GM21619 (cell line): Measurements from ENCODE around the gene KLRC4.
"Not testable (repeated sequence)": the region's sequence is repeated elsewhere in the genome, so short reads cannot be mapped to it uniquely, and the experiment has no call there.

Source experiments
- ATAC-seq: cut with Tn5 transposase; IDR thresholded peaks from one replicate; pipeline ENCODE4 v1.9.1; 2021; ENCODE audit not compliant: unreplicated experiment

Gene KLRC4

DNA sequence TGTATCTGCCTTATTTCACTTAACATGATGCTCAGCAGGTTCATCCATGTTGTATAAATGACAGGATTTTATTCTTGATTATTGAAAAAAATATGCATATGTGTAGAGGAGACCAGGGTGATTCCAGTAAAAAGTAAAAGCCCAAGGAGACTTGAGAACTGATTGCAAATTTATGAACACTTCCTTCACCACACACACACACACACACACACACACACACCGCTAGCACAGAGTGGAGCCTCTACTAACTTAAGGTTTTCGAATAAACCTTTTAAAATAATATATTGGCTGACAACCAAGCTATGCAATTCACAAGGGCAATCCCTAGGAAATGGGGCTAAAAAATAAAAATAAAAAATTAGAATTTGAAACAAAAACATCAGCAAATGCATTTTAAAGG lies 11.4 kb downstream of the KLRC4 start:
- ATAC-seq, result no peak

DNA sequence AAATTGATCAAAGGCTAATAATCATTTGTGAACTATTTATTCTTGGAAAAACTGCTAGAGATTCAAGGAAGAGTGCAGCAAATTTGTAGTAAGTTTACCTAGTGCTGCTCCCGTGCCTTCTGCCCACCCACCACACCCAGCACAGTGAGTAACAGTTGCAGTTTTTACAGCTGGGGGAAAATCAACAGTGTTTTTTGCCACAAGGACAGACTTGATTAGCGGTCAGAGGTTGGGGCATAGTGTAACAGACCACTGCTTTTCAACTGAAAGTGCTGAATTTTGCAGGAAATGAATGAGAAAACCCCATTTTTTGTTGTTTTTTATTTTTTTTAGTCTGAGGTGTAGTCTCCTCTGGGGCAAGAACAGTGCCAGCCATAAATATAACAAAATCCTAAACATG lies 12.3 kb downstream of the KLRC4 start:
- ATAC-seq, result no peak

DNA sequence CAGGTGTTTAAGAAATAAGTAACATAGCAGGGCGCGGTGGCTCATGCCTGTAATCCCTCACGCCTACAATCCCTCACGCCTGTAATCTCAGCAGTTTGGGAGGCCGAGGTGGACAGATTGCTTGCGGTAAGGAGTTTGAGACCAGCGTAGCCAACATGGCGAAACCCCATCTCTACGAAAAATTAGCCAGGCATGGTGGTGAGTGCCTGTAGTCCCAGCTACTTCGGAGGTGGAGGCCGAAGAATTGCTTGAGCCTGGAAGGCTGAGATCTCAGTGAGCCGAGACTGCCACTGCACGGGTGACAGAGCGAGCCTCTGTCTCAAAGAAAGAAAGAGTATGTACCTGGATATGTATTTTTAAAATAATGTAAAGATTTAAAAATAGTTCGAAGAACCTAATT lies 13.4 kb downstream of the KLRC4 start:
- ATAC-seq, result not testable (repeated sequence)

DNA sequence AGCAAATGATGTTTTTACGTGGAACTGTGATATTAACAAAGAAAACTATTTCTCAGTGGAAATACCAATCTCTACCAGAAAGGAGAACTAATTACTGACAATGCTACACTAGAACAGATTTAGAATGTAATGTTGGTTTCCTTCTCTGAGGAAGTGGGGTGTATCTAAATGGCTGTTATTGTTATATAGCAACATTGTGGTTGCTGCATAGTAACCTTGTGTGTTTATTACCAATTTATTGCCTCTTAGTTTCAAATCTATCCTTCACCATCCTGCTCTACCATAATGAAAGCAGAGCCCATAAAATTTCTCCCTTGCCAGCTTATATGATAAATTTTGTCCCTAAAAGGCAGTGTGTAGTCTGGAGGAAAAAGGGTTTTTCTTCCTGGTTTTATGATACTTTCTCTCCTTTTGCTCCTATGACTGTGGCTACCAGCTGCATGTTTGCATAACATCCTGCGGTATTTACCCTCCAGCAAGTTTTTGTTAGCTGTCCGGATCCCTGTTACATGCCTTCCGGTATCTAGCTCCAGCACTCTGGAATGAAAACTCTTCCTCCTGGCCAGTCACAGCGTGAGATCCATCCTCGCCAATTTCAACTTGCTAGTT lies 14.1 kb downstream of the KLRC4 start:
- ATAC-seq, result peak; percentile 79

DNA sequence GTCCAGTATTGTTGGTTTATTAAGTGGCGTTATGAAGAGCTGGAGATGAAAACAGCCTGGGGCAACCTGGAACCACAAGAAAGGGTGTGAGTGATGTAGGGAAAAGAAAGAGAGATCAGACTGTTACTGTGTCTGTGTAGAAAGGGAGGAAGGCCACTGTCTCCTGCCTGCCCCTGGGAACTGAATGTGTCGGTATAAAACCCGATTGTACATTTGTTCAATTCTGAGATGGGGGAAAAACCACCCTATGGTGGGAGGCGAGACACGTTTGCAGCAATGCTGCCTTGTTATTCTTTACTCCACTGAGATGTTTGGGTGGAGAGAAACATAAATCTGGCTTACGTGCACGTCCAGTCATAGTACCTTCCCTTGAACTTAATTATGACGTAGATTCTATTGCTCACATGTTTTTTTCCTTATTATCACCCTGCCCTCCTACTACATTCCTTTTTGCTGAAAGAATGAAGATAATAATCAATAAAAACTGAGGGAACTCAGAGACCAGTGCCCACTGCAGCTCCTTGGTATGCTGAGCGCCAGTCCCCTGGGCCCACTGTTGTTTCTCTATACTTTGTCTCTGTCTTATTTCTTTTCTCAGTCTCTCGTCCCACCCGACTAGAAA lies 14.9 kb downstream of the KLRC4 start:
- ATAC-seq, result not testable (repeated sequence)

DNA sequence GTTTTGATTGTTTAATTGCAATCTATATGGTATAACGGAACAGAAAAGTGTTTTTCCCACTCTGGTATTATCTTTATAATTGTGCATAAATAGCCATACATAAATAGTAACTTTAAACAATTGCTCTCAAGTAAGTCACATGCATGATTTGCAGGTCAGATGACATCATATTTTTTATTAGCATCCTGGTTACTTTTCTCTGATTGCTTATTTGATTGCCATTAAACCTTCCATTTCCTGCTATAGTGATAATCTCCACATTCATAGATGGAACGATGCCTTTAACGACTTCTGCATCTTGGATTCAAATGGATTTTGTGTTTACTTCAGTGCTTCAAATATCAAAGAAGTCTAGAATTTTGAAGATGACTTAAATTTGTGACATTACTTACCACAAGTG lies 16.3 kb downstream of the KLRC4 start:
- no peak for ATAC-seq

DNA sequence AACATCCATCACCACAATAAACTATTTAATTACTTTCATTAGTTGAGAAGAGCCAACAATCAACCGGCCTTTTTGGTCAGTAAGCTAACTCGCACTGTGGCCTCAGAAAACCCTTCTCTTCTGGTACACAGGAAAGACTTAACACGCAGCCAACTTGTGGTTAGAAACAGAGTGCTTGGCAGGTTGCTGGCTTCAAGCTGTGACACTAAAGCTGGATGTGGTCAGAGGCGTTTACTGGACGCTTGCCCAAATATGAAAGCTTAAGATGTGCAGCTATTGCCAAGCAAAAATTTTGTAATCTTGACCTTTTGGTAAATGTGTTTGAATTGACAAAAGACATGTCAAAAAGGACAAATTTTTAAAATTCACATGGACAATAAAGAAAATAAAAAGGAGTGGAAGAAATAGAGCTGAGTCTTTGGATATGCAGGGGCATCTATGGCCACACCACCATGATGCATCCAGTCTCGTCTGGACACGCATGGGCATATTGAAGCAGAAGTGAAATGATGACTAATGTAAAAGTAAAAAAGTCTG lies 17.1 kb downstream of the KLRC4 start:
- peak; percentile 71 for ATAC-seq

DNA sequence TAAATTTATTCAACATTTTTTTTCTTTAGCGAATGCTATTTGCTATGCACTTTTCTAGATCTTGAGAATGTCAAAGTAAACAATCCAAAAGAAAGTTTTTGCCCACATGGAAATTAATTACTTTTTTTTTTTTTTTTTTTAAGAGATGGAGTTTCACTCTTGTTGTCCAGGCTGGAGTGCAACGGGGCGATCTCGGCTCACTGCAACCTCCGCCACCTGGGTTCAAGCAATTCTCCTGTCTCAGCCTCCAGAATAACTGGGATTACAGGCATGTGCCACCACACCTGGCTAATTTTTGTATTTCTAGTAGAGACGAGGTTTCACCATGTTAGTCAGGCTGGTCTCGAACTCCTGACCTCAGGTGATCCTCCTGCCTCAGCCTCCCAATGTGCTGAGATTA lies 18.6 kb downstream of the KLRC4 start:
- ATAC-seq, result not testable (repeated sequence)

DNA sequence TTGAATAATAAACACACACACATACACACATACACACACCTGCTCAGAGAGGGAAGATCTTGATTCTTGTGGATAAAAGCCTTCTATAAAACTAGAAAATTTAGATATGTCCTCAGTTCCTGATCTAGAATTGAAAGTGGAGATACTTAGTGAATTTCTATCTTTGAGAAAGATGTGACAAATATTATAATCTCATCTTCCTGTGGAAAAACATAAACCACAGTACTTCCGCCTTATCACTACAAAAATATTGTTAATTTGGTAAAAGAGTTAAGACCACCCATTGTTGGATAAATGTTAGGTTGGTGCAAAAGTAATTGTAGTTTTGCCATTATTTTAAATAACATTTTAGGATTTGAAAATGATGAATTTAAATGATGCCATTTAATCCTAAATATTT lies 19.7 kb downstream of the KLRC4 start, which contains the start of gene KLRK1:
KLRK1 (minus strand) TSS at position 138 of the 400 bp plus-strand sequence. CDS start 1,231 bp downstream, outside the sequence.
- no peak for ATAC-seq

DNA sequence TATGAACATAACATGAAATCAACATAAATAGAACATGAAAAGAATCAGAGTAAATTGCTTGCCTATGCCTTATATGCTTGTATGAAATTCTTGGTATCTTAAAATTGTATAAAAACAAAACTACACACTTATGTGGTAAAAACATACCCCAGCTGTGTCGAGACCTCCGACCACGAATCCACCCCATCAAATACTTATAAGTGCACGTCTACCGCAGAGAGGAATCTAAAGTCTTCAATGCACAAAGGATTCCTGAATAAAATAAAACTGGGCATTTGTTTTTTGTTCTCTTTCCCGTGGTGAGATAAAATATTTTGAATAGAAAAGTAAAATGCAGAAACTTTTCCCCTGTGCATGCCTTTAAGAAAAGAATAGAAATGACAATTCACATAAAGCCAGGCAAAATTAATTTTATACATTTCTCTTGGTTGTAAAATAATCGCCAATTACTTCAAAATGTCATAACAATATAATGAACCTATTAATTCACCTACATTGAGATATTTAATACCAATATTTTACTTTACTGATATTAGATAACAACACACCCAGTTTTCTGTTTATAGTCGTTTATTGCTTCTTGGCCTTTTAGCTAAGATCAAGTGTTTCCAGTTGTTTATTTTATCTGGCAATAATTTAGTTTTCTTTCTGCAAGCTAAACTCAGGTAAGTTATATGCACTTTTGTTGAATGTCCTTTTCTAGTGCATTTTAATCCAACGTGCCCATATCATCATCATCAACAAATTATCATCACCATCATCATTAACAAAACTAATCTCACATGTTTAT lies 20.7 kb downstream of the KLRC4 start:
- no peak for ATAC-seq

DNA sequence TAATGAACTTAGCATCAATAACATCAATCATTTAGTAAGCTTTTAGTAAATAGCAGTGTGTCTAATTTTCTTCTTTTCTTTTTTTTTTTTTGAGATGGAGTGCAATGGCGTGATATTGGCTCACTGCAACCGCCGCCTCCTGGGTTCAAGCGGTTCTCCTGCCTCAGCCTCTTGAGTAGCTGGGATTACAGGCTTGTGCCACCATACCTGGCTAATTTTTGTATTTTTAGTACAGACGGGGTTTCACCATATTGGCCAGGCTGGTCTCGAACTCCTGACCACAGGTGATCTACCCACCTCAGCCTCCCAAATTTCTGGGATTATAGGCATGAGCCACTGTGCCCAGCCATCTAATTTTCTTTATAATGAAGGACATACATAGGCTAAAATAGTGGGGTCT lies 22.1 kb downstream of the KLRC4 start:
- not testable (repeated sequence) for ATAC-seq

DNA sequence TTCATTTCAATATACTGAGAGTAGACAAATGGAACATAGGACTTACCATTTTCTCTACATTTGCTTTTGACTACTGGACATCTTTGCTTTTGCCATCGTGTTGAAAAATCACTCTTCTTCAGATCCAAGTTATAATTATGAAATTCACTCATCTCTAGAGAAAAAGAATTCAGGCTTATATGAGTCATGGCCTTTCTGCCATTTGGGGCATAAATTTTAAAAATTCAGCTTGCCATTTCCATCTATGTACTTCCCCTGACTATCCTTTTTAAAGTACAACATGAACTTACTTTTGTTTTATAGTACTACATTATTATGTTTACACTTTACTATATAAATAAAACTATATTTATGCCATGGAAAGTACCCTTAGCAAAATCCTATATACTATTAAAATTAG lies 22.7 kb downstream of the KLRC4 start:
- no peak for ATAC-seq

DNA sequence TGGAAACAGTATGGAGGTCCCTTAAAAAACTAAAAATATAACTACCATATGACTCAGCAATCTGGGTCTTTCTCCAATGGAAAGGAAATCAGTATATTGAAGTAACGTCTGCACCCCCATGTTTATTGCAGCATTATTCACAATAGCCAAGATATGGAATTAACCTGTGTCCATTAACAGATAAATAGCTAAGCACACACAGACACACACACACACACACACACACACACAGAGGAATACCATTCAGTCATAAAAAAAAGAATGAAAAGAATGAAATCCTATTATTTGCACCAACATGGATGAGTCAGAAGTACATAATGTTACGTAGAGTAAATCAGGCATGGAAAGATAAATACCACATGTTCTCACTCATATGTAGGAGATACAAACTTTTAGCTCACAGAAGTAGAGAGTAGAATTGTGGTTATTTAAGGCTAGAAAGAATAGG lies 24.4 kb downstream of the KLRC4 start:
- ATAC-seq, result no peak

DNA sequence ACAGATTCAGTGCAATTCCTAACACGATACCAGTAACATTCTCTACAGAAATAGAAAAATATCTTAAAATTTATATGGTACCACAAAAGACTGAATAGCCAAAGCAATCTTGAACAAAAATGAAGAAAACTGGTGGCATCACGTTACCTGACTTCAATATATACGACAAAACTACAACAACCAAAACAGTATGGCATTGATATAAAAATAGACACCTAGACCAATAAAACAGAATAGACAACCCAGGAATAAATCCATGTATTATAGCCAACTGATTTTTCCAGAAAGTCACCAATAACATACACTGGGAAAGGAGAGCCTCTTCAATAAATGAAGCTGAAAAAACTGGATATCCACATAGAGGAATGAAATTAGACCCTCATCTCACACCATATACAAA lies 25.4 kb downstream of the KLRC4 start:
- ATAC-seq, result no peak

DNA sequence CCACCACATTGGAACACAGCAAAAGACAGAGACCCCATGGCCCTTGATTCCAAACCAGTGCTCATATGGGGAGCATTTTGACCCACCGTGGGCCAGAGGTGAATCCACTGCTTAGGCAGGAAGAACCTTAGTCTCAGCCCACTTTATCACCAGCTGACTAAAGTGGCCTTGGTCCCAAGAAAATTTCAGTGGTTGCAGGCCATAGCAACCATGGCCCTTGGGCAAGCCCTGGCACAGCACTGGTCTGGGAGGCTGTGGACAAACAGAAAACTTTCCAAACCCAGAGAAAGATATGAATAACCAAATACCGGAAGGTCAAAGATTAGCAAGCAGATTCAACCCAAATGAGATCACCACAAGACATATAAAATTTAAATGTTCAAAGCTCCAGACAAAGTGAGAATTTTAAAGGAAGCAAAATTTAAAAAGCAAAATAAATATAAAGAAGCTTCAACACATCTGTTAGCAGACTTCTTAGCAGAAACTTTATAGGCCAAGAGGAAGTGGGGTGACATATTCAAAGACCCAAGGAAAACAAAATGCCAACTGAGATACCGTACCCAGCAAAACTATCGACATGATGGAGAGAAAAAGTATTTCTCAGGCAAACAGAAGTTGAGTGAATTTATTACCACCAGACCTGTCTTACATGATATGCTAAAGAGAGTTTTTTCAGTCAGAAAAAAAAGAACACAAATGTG lies 27.5 kb downstream of the KLRC4 start:
- no peak for ATAC-seq

DNA sequence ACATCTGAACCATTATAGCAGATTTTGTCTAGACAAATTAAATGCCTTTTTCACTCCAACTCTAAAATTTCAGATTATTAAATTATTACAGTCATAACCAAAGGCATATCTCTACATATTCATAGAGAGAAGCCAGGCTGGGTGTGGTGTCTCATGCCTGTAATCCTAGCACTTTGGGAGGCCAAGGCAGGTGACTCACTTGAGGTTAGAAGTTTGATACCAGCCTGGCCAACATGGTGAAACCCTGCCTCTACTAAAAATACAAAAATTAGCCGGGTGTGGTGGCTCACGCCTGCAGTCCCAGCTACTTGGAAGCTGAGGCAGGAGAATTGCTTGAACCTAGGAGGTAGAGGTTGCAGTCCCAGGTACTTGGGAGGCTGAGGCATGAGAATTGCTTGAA lies 30.8 kb downstream of the KLRC4 start:
- not testable (repeated sequence) for ATAC-seq

DNA sequence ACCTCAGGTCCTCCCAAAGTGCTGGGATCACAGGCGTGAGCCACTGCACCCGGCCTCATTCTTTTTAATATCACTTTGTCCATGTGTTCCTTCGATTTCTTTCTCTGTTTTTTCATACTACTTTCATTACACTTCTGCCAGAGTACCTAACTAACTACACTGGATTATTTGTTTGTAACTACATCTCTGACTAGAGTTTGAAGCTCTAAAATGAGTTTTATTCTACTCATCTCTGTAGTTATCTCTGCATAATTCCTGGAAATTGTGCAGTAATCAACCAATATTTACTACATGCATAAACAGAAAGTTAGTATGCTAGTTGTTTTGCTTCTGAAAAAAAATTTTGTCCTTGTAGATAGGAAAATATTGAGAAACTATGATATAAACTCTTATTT lies 34.9 kb downstream of the KLRC4 start:
- no peak for ATAC-seq

DNA sequence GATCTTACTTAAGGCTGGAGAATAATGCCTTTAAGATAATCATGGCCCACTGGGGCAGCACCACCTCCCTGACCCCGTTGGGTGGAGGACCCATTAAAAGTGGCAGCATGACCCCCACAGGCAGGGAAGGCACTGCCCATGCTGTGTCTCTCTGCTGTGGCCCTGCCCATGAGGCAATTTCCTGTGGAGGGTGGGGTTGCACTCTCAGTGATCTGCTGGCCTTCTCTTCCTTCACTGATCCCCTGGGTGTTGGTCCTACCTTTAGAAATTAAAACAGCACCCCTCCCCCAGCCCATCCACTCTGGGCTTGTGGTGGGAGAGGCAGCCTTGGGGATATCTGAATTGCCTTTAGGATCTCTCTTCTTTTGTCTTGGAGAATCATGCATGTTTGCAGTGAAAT lies 37.0 kb downstream of the KLRC4 start:
- ATAC-seq, result no peak

DNA sequence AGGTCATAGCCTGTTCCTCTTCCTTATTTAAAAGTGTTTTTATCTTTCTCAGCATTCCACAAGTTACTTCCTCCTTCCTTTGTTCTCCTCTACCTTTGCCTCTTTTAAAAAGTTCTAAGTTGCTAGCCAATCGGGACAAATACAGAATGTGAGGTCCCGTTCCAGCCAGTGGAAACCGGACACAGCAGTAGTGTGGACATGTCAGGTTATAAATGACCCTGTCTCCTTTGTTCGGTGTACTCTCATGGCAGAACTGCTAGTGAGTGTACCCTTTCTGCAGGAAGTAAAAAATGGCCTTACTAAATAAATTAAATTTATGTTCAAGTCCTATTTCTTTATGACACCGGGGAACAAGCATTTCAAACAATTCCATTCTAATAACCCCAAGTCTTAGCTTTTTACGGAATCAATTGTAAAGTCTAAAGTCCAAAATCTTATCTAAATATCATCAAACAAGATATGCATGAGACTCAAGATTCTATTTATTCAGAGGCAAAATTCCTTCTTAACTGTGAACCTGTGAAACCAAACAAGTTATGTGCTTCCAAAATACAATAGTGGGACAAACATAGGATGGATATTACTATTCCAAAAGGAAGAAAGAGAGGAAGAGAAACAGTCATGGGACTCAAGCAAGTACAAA lies 37.5 kb downstream of the KLRC4 start:
- not testable (repeated sequence) for ATAC-seq

DNA sequence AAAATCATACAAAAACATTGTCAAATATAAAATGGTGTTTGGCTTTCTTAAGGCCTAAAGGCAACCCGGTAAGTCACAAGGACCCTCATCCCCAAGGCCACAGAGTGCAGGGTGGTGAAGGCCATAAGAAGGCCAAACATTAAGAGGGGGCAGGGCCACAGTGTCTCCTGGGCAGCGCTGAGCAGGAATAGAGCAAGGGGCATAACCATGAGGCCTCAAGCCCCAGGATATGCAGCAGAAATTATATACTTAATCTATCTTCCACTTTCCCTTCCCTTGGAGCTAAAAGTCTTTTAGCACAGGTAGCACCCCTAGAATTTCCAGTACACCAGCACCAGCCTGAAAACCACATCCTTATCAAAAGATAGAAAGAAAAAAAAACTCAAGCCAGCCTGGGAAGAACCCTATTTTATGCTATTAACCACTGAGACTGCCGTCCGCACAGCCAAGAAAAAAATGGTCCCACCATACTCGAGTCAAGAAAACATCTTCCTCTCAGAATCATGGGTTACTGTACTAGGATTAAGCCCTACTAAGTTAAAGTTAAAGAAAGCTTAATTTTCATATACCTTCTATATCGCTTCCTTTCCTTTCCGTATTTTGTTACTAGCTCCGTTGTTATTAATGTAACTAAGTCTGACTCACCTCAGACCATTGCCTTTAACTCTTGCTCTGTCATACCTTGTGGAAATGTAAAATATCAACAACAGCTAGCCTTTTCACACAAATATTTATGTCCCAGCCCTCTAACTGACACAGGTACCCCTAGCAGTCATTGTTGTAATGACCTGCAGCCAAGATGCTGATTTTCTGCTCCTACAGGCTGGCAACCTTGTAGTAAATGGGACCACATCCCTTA lies 39.8 kb downstream of the KLRC4 start:
- ATAC-seq, result no peak
